Activated naive CD4-positive, alpha-beta T cell treated with anti-CD3 and anti-CD28 coated beads for 36 hours (primary cell): Measurements from ENCODE around the gene ANTKMT. TPM values are rescaled to one million over a fixed set of nuclear protein-coding genes. Genes with fewer than 3 reads are reported as not detected.
A peak's percentile ranks its signal among the peaks of the same experiment; 100 is the strongest.
"Not testable (repeated sequence)": the region's sequence is repeated elsewhere in the genome, so short reads cannot be mapped to it uniquely, and the experiment has no call there.

Source experiments
- CTCF ChIA-PET: fragments of 350-600 bp; sonication (Branson Sonifier 250); formaldehyde crosslinking; loops from one replicate; lab custom pipeline; 2021; ENCODE audit warnings: antibody characterized with exemption; lab: Charles Lee
- DNase-seq: peaks from one replicate; pipeline ENCODE4 v3.0.0-alpha.2; 2020
- H3K27ac Mint-ChIP-seq: one replicate; pipeline ENCODE4 v1.8.0; 2021; ENCODE audit warnings: mild to moderate bottlenecking, mixed read lengths
- H3K27me3 Mint-ChIP-seq: one replicate; pipeline ENCODE4 v1.8.0; 2021; ENCODE audit warnings: low read depth, mixed read lengths
- H3K36me3 Mint-ChIP-seq: one replicate; pipeline ENCODE4 v1.8.0; 2021; ENCODE audit warnings: low read depth, mixed read lengths
- H3K4me1 Mint-ChIP-seq: one replicate; pipeline ENCODE4 v1.8.0; 2021; ENCODE audit warnings: low read depth, mixed read lengths
- H3K4me3 Mint-ChIP-seq: one replicate; pipeline ENCODE4 v1.8.0; 2021; ENCODE audit warnings: mild to moderate bottlenecking, moderate library complexity, mixed read lengths
- H3K9me3 Mint-ChIP-seq: one replicate; pipeline ENCODE4 v1.8.0; 2021; ENCODE audit warnings: mixed read lengths
- intact Hi-C: fragments of 100-400 bp; cut with micrococcal nuclease; formaldehyde crosslinking; loops from one replicate; pipeline ENCODE4 v1.15.1; 2023
- total RNA-seq, 2 experiments: library from RNA; stranded (reverse); gene quantifications; one replicate each; pipeline ENCODE4 v1.2.3, GENCODE V29; 2021

The ANTKMT gene
- total RNA-seq, 2 experiments from 2014 or later: 21.5 to 24.3 TPM

- Mint-ChIP-seq H3K4me1 (peaks cover 19% of the 10 kb centered on the region), H3K9me3 (no peaks in the 10 kb centered on the region), H3K36me3 (peaks cover 10% of the 10 kb centered on the region), H3K27me3 (no peaks in the 10 kb centered on the region), H3K27ac (no peak overlapping the region), H3K4me3 (peak overlapping the region; percentile 81)
- DNase-seq: no peak
- CTCF ChIA-PET: interaction anchor here (0.6 to 3.0 kb wide), 4 partner anchors 19 to 656 kb away, joined by 3 to 13 read pairs (median 6); partner anchors contain the start of gene ANTKMT
- intact Hi-C loops: loop anchor here (1.0 to 2.0 kb wide), 2 partner anchors 19 to 48 kb away; partner anchors contain the start of genes ANTKMT, CHTF18 and RPUSD1
These were observed 18.9 kb downstream of the ANTKMT start for GRCh38 chr16:739560-740458.

DNA sequence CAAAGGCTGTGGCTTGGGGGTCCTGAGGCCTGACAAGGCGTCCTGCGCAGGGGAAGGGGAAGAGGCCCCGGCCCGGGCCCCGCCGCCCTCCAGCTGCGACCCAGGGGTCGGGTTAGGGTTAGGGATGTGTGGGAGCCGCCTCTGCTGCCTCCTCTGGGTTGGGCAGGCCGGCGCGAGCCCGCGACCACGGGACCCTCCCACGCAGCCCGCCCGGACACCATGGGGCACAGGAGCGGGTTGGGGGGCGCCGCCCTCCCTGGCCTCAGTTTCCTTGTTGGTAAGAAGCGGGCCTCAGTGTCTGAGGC, 19.5 kb downstream of the ANTKMT start:
- CTCF ChIA-PET: interaction anchor here (1.1 to 3.0 kb wide), 4 partner anchors 15 to 45 kb away, joined by 3 to 13 read pairs (median 8); partner anchors contain the start of gene ANTKMT
- Mint-ChIP-seq H3K27ac (no peak overlapping the region), H3K27me3 (no peaks in the 10 kb centered on the region), H3K4me1 (peaks cover 16% of the 10 kb centered on the region), H3K36me3 (peaks cover 10% of the 10 kb centered on the region), H3K4me3 (peak overlapping the region; percentile 81), H3K9me3 (no peaks in the 10 kb centered on the region)
- no peak for DNase-seq
- intact Hi-C loops: loop anchor here (1.0 to 2.0 kb wide), 2 partner anchors 20 to 48 kb away; partner anchors contain the start of genes ANTKMT, CHTF18 and RPUSD1

DNA sequence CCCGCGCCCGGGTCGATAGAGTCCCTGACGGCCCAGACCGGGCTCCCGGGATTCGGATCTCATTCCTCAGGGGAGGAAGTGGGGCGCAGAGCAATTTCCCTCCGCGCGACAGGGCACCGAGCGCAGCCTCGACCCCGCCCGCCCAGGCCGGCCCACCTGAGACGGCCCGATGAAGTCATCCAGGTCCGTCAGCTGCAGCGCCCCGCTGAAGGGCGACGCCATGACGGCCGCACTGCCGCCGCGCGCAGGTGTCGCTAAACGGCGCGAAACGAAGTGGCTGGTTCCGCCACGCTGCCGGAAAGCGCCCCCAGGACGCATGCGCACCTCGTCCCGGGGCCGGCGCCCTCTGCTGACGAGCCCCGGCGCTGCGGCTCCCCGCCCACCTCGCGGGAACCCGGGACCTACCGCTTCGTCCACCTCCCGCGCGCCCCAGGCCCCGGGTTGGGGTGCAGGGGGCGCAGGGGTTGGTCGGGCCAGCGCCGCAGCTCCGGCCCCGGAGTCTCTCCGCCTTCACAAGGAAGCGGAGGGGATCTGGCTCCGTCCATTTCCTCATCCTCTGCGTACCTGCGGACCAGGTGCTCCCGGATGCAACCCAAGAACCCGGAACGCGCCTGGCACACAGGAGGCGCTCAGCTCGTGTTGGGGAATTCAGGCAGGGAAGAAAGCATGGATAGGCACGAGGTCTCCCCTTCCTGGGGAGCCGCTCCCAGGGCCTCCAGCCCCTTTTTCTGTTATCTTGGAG, 20.0 kb downstream of the ANTKMT start, which contains the start of gene CIAO3:
CIAO3 (minus strand) TSS at position 234 of the 742 bp plus-strand sequence; CDS start at position 222, 12 bp downstream.
- H3K27ac Mint-ChIP-seq: no peak within 1 kb of the TSS
- peaks cover 13% of the 10 kb centered on the region for H3K4me1 Mint-ChIP-seq
- intact Hi-C loops: loop anchor here (1.0 to 2.0 kb wide), 2 partner anchors 20 to 47 kb away; partner anchors contain the start of genes ANTKMT, CHTF18 and RPUSD1
- peaks cover 10% of the 10 kb centered on the region for H3K36me3 Mint-ChIP-seq
- CTCF ChIA-PET: interaction anchor here (0.6 to 3.0 kb wide), 8 partner anchors 14 to 561 kb away, joined by 3 to 13 read pairs (median 4); partner anchors contain the start of genes ANTKMT, CCDC78, CHTF18 and HAGHL
- H3K27me3 Mint-ChIP-seq: no peaks in the 10 kb centered on the region
- peak; percentile 91 for DNase-seq
- H3K4me3 Mint-ChIP-seq: peak within 1 kb of the TSS; percentile 81
- no peaks in the 10 kb centered on the region for H3K9me3 Mint-ChIP-seq

- intact Hi-C loops: loop anchor here (2.0 kb wide), 1 partner anchor 21 kb away; the partner anchor contains the start of gene ANTKMT
- Mint-ChIP-seq H3K27ac (no peak overlapping the region), H3K4me3 (peak overlapping the region; percentile 53)
These were observed 21.2 kb downstream of the ANTKMT start for GRCh38 chr16:741986-742629.

DNA sequence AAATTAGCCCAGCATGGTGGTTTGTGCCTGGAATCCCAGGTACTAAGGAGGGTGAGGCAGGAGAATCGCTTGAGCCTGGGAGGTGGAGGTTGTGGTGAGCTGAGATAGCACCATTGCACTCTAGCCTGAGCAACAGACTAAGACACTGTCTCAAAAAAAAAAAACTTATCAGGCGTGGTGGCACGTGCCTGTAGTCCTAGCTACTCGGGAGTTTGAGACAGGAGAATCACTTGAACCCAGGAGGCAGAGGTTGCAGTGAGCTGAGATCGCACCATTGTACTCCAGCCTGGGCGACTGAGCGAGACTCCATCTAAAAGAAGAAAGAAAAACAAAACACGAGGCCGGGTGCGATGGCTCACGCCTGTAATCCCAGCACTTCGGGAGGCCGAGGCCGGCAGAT, 21.9 kb downstream of the ANTKMT start:
- intact Hi-C loops, H3K4me1 Mint-ChIP-seq, DNase-seq, H3K4me3 Mint-ChIP-seq, H3K27ac Mint-ChIP-seq, H3K27me3 Mint-ChIP-seq, H3K36me3 Mint-ChIP-seq, H3K9me3 Mint-ChIP-seq: not testable (repeated sequence)
- CTCF ChIA-PET: interaction anchor here (0.6 kb wide), 1 partner anchor 31 kb away, joined by 3 read pairs; no protein-coding TSS in a partner anchor

More at GRCh38 chr16:741986-742629, 21.2 kb downstream of the ANTKMT start:
- DNase-seq: no peak
- Mint-ChIP-seq H3K36me3 (peaks cover 8% of the 10 kb centered on the region), H3K27me3 (no peaks in the 10 kb centered on the region), H3K9me3 (no peaks in the 10 kb centered on the region), H3K4me1 (peaks cover 8% of the 10 kb centered on the region)
- CTCF ChIA-PET: interaction anchor here (0.6 to 3.0 kb wide), 7 partner anchors 15 to 47 kb away, joined by 3 to 13 read pairs (median 3); partner anchors contain the start of genes ANTKMT, CCDC78, CHTF18 and HAGHL

DNA sequence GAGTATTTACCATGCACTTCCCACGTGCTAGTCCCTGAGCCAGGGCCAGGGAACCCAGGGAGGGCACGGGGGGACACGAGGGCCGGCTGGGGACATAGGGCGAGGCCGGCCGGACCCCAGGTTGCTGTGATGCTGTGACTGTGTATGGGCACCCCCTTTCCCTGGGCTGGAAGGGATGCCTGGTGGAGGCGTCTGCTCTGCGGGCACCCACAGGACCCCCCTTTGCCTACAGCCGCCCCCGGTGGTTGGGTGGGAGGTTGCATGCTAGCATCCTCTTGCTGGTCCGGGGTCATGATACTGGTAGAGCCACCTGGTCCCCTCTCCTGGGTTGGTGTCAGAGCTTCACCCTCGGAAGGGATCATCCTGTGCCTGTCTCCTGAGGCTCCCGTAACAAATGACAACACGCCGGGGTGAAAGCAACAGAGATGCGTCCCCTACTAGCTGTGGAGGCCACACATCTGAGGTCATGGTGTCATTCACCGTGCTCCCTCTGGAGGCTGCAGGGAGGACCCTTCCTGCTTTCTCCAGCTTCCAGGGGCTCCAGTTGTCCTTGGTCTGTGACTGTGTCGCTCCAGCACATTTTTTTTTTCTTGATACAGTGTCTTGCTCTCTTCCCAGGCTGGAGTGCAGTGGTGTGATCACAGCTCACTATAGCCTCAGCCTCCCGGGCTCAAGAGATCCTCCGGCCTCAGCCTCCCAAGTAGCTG, 23.0 kb downstream of the ANTKMT start:
- H3K27ac Mint-ChIP-seq: no peak overlapping the region
- H3K27me3 Mint-ChIP-seq: no peaks in the 10 kb centered on the region
- no peak for DNase-seq
- CTCF ChIA-PET: interaction anchor here (0.7 to 1.6 kb wide), 3 partner anchors 31 to 625 kb away, joined by 3 to 5 read pairs (median 4); no protein-coding TSS in a partner anchor
- no peak overlapping the region for H3K4me3 Mint-ChIP-seq
- H3K9me3 Mint-ChIP-seq: no peaks in the 10 kb centered on the region
- H3K36me3 Mint-ChIP-seq: peaks cover 3% of the 10 kb centered on the region
- peaks cover 7% of the 10 kb centered on the region for H3K4me1 Mint-ChIP-seq
- intact Hi-C loops: no loop called here

DNA sequence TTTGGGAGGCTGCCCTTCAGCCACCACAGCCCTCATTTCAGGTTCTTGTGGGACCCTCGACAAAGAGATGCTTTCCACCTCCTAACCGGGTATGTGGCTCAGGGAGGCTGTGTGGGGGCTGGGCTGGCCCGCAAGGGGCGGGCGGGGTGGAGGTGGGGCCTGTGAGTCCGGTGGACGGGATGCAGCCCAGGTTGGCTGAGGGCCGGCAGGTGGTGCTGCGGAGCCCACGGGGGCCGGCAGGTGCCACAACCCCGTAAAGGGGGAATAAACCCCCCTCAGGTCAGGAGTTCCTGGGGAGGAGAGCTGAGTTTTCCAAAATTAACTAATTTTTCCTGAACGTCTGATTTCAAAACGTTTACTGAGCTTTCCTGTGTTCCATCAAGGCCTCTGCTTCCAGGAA, 24.8 kb downstream of the ANTKMT start:
- Mint-ChIP-seq H3K36me3 (no peaks in the 10 kb centered on the region), H3K27me3 (no peaks in the 10 kb centered on the region), H3K4me3 (no peak overlapping the region), H3K4me1 (no peaks in the 10 kb centered on the region), H3K9me3 (no peaks in the 10 kb centered on the region), H3K27ac (no peak overlapping the region)
- CTCF ChIA-PET: no interaction called here
- DNase-seq: peak; percentile 32
- intact Hi-C loops: no loop called here

DNA sequence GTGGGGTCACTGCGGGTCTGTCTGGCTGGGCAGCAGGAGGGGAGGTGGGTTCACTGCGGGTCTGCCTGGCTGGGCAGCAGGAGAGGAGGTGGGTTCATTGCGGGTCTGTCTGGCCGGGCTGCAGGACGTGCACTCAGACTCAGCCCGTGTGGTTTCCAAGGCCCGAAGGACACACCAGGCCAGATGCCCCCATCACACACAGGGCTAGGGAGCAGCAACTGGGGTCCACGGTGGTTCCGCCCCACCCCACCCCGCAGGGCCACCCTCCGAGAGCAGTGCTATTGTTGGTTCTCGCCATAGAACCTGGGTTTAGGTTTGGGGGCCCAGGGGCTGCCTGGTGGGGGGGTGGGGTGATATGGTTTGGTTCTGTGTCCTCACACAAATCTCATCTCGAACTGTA, 25.7 kb downstream of the ANTKMT start:
- no peaks in the 10 kb centered on the region for H3K27me3 Mint-ChIP-seq
- DNase-seq: no peak
- no peaks in the 10 kb centered on the region for H3K9me3 Mint-ChIP-seq
- H3K27ac Mint-ChIP-seq: no peak overlapping the region
- no peaks in the 10 kb centered on the region for H3K4me1 Mint-ChIP-seq
- intact Hi-C loops: no loop called here
- H3K36me3 Mint-ChIP-seq: no peaks in the 10 kb centered on the region
- H3K4me3 Mint-ChIP-seq: no peak overlapping the region
- CTCF ChIA-PET: interaction anchor here (1.2 kb wide), 1 partner anchor 39 kb away, joined by 6 read pairs; no protein-coding TSS in a partner anchor

- Mint-ChIP-seq H3K9me3 (no peaks in the 10 kb centered on the region), H3K4me1 (no peaks in the 10 kb centered on the region), H3K36me3 (no peaks in the 10 kb centered on the region), H3K27me3 (no peaks in the 10 kb centered on the region), H3K4me3 (no peak overlapping the region), H3K27ac (no peak overlapping the region)
- intact Hi-C loops: no loop called here
- CTCF ChIA-PET: interaction anchor here (0.5 to 1.2 kb wide), 3 partner anchors 36 to 37 kb away, joined by 3 to 6 read pairs (median 5); no protein-coding TSS in a partner anchor
- no peak for DNase-seq
These were observed 27.2 kb downstream of the ANTKMT start for GRCh38 chr16:747978-748746.

- Mint-ChIP-seq H3K36me3 (no peaks in the 10 kb centered on the region), H3K27ac (no peak overlapping the region), H3K27me3 (no peaks in the 10 kb centered on the region), H3K4me1 (no peaks in the 10 kb centered on the region), H3K9me3 (no peaks in the 10 kb centered on the region), H3K4me3 (no peak overlapping the region)
- intact Hi-C loops: no loop called here
- no peak for DNase-seq
- CTCF ChIA-PET: interaction anchor here (1.0 kb wide), 1 partner anchor 37 kb away, joined by 5 read pairs; no protein-coding TSS in a partner anchor
These were observed 28.1 kb downstream of the ANTKMT start for GRCh38 chr16:749010-749409.
